Sigmoid colon (tissue), 4 donors: ENCODE data around the gene LILRB4.

Experiments used
- CTCF ChIP-seq, 4 experiments: fragments of 450-650 bp in 3 of 4; fragments of 200-600 bp in 1 of 4; IDR thresholded peaks; one replicate each; pipeline ENCODE4 v1.5.1; 2016 to 2019; ENCODE audit warnings: antibody characterized with exemption in 4 of 4, mild to moderate bottlenecking in 3 of 4, moderate library complexity in 2 of 4
- EP300 ChIP-seq, 4 donors: sonication (generic); formaldehyde crosslinking; IDR thresholded peaks; one replicate each; pipeline ENCODE4 v1.6.1; 2017; ENCODE audit warnings: antibody characterized with exemption in 4 of 4
- POLR2A ChIP-seq, 2 donors: fragments of 450-650 bp; IDR thresholded peaks; one replicate each; pipeline ENCODE4 v1.6.1; 2016; ENCODE audit warnings: antibody characterized with exemption in 2 of 2, mild to moderate bottlenecking in 2 of 2, moderate library complexity in 2 of 2
- POLR2AphosphoS5 ChIP-seq, 4 donors: sonication (generic); formaldehyde crosslinking; IDR thresholded peaks; one replicate each; pipeline ENCODE4 v1.6.1; 2017; ENCODE audit warnings: antibody characterized with exemption in 4 of 4

- no peak for TF ChIP-seq CTCF (IDR thresholded peaks at IDR 0.05)
- no peak for TF ChIP-seq POLR2AphosphoS5 (IDR thresholded peaks at IDR 0.05)
- TF ChIP-seq POLR2A (IDR thresholded peaks at IDR 0.05) = no peak
- no peak for TF ChIP-seq EP300 (IDR thresholded peaks at IDR 0.05)
Measured at GRCh38 chr19:54665530-54665929, 2.7 kb downstream of the LILRB4 start.
